Stimulated activated naive B cell treated with anti-CD40 and anti-IgM and Interleukin-4, amounts not matched to agents 10 μg/mL and 1 μg/mL and 100 μg/mL, for 72 hours (primary cell): ENCODE results near the gene SSNA1.

Source experiments
- ATAC-seq, 2 donors: fragments of 150-1000 bp; cut with Tn5 transposase; replicated peaks; 2 replicates each; pipeline ENCODE4 v1.10.0; 2021; ENCODE audit warnings: moderate library complexity in 1 of 2
- DNase-seq: peaks from one replicate; pipeline ENCODE4 v3.0.0; 2021
- H3K27ac Mint-ChIP-seq: one replicate; pipeline ENCODE4 v1.8.0; 2022; ENCODE audit warnings: mild to moderate bottlenecking, mixed read lengths
- H3K27me3 Mint-ChIP-seq, 2 donors: one replicate each; pipeline ENCODE4 v1.8.0; 2022; ENCODE audit warnings: mixed read lengths in 2 of 2
- H3K36me3 Mint-ChIP-seq, 2 donors: one replicate each; pipeline ENCODE4 v1.8.0; 2022; ENCODE audit warnings: mixed read lengths in 2 of 2, mild to moderate bottlenecking in 1 of 2
- H3K4me1 Mint-ChIP-seq, 2 donors: one replicate each; pipeline ENCODE4 v1.8.0; 2022; ENCODE audit warnings: mixed read lengths in 2 of 2, mild to moderate bottlenecking in 1 of 2
- H3K4me3 Mint-ChIP-seq, 2 donors: one replicate each; pipeline ENCODE4 v1.8.0; 2022; ENCODE audit warnings: mild to moderate bottlenecking in 2 of 2, mixed read lengths in 2 of 2, moderate library complexity in 1 of 2
- H3K9me3 Mint-ChIP-seq, 2 donors: one replicate each; pipeline ENCODE4 v1.8.0; 2022; ENCODE audit warnings: mixed read lengths in 2 of 2, mild to moderate bottlenecking in 1 of 2

SSNA1 gene

DNA sequence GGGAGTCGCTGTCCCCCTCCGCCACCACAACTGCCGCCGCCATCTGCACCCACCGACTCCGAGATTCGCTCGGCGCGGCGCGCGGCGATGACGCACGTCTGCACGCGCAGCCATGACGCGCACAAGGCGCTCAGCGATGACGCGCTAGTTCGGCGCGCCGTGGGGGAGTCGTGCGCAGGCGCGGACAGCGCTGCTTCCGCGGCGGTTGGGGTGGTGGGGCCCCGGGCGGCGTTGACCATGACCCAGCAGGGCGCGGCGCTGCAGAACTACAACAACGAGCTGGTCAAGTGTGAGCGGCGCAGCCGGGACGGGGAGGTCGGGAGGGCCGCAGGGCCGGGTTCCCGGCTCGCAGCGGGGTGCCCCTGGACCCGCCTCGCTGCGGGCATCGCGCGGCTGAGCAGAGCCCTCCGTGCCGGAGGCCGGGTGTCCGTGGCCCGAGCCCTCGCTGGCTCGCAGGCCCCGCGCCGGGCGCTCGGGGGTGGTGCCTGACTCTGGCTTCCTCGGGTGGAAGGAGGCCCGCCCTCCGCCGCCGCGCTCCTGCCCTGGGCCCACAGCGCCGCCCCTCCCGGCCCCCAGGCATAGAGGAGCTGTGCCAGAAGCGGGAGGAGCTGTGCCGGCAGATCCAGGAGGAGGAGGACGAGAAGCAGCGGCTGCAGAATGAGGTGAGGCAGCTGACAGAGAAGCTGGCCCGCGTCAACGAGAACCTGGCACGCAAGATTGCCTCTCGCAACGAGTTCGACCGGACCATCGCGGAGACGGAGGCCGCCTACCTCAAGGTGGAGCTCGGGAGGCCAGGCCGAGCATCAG, at the start of gene SSNA1, which contains the start of gene ANAPC2:
TSS of gene SSNA1 (plus strand) at position 187 of the 807 bp plus-strand sequence. CDS start at position 238, 51 bp downstream.
TSS of gene ANAPC2 (minus strand) at position 71 of the 807 bp plus-strand sequence. CDS start at position 43, 28 bp downstream.
- Mint-ChIP-seq H3K27ac (peak within 1 kb of the TSS; percentile 98), H3K4me3 (peak within 1 kb of the TSS; percentile 98), H3K36me3 (peaks cover 15 to 41% of the 10 kb centered on the region in 2 donors), H3K4me1 (peaks cover 36 to 69% of the 10 kb centered on the region in 2 donors), H3K27me3 (no peaks in the 10 kb centered on the region), H3K9me3 (no peaks in the 10 kb centered on the region)
- ATAC-seq, result peak; percentile 86 to 87
- DNase-seq, result peak; percentile 92

DNA sequence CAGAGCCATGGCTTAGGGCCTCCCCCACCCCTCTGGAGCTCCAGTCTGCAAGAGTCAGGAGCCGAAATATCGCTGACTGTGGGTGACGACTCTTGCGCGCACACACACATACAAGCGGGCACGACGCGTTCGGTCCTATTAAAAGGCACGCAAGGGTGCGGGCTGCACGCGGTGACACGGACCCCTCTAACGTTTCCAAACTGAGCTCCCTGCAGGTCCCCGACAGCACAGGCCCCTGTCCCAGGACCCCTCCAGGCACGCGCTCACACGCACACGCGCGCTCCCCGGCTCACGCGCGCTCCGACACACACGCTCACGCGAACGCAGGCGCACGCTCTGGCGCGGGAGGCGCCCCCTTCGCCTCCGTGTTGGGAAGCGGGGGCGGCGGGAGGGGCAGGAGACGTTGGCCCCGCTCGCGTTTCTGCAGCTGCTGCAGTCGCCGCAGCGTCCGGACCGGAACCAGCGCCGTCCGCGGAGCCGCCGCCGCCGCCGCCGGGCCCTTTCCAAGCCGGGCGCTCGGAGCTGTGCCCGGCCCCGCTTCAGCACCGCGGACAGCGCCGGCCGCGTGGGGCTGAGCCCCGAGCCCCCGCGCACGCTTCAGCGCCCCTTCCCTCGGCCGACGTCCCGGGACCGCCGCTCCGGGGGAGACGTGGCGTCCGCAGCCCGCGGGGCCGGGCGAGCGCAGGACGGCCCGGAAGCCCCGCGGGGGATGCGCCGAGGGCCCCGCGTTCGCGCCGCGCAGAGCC, 49.6 kb upstream of the SSNA1 start, which contains the start of gene GRIN1:
TSS of gene GRIN1 (plus strand) at position 433 of the 746 bp plus-strand sequence. CDS start 333 bp downstream, outside the sequence.
- ATAC-seq (peak in 1 of 2 donors; percentile 41), DNase-seq (no peak)
- Mint-ChIP-seq H3K4me1 (peaks cover 11 to 12% of the 10 kb centered on the region in 2 donors), H3K27ac (peak within 1 kb of the TSS; percentile 78), H3K27me3 (peaks cover 73 to 75% of the 10 kb centered on the region in 2 donors), H3K9me3 (no peaks in the 10 kb centered on the region), H3K4me3 (peak within 1 kb of the TSS in 1 of 2 donors; percentile 26), H3K36me3 (no peaks in the 10 kb centered on the region)

DNA sequence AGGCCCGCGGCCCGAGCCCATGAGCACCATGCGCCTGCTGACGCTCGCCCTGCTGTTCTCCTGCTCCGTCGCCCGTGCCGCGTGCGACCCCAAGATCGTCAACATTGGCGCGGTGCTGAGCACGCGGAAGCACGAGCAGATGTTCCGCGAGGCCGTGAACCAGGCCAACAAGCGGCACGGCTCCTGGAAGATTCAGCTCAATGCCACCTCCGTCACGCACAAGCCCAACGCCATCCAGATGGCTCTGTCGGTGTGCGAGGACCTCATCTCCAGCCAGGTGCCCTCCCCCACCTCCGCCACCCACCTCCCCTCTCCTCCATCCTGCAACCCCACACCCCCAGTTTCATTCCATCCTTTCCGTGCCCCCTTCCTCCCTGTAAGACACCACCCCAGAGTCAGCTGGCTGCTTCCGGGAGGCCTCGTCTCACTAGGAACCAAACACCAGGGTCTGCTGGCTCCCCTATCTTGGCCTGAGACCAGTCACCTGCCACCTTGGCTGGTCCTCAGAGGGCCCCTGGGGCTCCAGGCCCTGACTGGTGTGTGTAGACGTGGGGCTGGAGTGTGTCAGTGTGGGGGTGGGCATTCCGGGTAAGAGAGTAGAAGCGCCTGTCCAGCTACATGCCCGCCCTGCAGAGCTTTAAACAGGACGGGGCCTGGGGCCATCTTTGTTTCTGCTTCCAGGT, 48.9 kb upstream of the SSNA1 start:
- Mint-ChIP-seq H3K9me3 (no peaks in the 10 kb centered on the region), H3K27me3 (peaks cover 80 to 83% of the 10 kb centered on the region in 2 donors), H3K27ac (peak overlapping the region; percentile 70), H3K36me3 (no peaks in the 10 kb centered on the region), H3K4me3 (peak overlapping the region in 1 of 2 donors; percentile 26), H3K4me1 (peaks cover 12 to 13% of the 10 kb centered on the region in 2 donors)
- DNase-seq (no peak), ATAC-seq (no peak)

GRCh38 chr9:137140151-137141012, 48.1 kb upstream of the SSNA1 start:
- H3K36me3 Mint-ChIP-seq, result no peaks in the 10 kb centered on the region
- H3K9me3 Mint-ChIP-seq, result no peaks in the 10 kb centered on the region
- H3K4me3 Mint-ChIP-seq, result no peak overlapping the region
- no peak for ATAC-seq
- H3K27ac Mint-ChIP-seq, result no peak overlapping the region
- peaks cover 12 to 13% of the 10 kb centered on the region in 2 donors for H3K4me1 Mint-ChIP-seq
- no peak for DNase-seq
- H3K27me3 Mint-ChIP-seq, result peaks cover 77 to 84% of the 10 kb centered on the region in 2 donors

DNA sequence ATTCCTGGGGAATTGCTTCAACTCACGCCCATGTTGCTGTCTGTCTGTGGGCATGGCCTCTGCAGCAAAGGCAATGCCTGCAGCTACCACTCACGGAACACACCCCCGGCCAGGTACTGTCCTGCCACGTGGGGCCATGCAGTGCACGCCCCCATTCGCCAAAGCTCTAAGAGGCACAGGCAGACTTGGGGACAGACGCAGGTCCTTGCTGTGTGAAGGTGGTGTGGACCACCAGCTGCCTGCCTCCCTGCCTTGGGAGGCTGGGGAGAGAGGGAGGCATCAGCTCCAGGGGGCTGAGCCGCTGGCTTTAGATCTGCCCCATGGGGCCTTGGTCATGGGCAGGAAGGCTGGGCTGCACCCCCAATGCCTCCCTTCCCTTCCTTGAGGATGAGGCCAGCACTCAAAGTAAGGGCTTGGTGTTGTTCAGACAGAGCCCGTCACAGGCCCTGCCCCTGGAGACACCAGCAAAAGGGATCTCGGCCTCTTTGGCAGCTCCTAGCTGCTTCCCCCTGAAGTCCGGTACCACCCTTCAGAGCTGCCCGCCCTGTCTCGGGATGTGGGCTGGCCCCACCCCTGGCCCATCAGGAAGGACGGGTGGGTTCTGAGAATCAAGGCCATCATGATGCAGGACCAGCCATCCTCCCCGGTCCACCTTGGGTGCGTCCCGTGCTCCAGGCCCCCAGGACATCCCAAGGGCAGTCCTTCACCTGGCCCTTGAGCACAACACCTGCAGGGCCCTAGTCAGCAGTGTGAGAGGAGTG, 47.2 kb upstream of the SSNA1 start:
- no peak for DNase-seq
- Mint-ChIP-seq H3K27me3 (peaks cover 72 to 82% of the 10 kb centered on the region in 2 donors), H3K27ac (no peak overlapping the region), H3K36me3 (no peaks in the 10 kb centered on the region), H3K4me3 (no peak overlapping the region), H3K9me3 (no peaks in the 10 kb centered on the region), H3K4me1 (peaks cover 12 to 13% of the 10 kb centered on the region in 2 donors)
- ATAC-seq, result no peak

GRCh38 chr9:137141976-137142936, 46.2 kb upstream of the SSNA1 start:
- no peak for ATAC-seq
- Mint-ChIP-seq H3K36me3 (no peaks in the 10 kb centered on the region), H3K27ac (no peak overlapping the region), H3K4me3 (no peak overlapping the region), H3K27me3 (peaks cover 74 to 84% of the 10 kb centered on the region in 2 donors), H3K4me1 (peaks cover 12 to 13% of the 10 kb centered on the region in 2 donors), H3K9me3 (no peaks in the 10 kb centered on the region)
- DNase-seq, result no peak

GRCh38 chr9:137143459-137143858, 45.0 kb upstream of the SSNA1 start:
- ATAC-seq (no peak), DNase-seq (no peak)
- Mint-ChIP-seq H3K27me3 (peaks cover 66 to 75% of the 10 kb centered on the region in 2 donors), H3K27ac (no peak overlapping the region), H3K9me3 (no peaks in the 10 kb centered on the region), H3K36me3 (no peaks in the 10 kb centered on the region), H3K4me1 (peaks cover 3 to 10% of the 10 kb centered on the region in 2 donors), H3K4me3 (no peak overlapping the region)

DNA sequence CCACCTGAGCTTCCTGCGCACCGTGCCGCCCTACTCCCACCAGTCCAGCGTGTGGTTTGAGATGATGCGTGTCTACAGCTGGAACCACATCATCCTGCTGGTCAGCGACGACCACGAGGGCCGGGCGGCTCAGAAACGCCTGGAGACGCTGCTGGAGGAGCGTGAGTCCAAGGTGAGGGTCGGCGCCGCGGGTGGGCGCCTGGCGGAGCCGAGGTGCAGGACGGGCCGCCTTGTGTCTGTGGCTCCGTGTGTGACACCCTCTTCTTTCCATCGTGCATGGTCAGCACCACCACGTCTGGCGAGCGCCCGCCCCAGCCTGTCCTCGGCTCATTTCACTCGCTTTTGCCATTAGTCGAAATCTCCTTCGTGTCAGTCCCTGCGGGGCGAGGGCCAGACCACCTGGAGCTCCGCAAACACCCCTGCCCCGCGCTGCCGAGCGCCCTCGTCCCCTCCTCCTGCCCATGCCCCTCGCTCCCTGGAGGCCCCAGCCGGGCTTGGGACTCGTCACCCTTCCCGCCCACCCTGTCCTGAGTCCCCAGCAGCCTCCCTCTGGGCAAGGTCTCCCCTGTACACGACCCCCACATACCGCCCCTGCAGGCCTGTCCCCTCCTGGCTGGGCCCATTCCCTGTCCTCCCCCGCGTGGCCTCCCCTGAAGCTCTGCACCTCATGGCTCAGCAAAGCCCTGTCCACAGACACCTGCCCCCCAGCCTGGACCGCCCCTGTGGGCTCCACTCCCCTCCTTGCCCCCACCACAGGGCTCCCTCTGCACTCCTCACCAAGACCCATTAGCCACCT, 42.5 kb upstream of the SSNA1 start:
- Mint-ChIP-seq H3K4me1 (peaks cover 4 to 13% of the 10 kb centered on the region in 2 donors), H3K4me3 (no peak overlapping the region), H3K9me3 (no peaks in the 10 kb centered on the region), H3K27ac (no peak overlapping the region), H3K27me3 (peaks cover 48 to 53% of the 10 kb centered on the region in 2 donors), H3K36me3 (no peaks in the 10 kb centered on the region)
- DNase-seq (no peak), ATAC-seq (no peak)

DNA sequence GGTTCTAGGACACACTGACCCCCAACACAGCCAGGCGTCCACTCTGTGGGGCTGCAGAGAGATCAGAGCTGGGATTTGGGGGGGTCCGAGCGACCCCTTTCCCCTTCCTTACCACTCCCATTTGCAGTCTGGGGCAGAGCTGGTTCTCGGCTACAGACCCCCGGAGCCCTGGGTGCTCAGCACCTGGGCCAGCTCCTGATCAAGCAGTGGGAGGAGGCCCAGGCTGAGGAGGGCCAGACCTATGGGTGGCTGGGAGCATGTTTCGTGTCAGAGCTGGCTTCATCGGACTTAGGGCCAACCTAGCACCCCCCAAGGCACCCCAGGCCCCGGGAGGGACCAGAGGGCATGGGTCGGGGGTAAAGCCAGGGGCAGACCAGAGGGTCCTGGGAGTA, 42.0 kb upstream of the SSNA1 start:
- no peaks in the 10 kb centered on the region for H3K9me3 Mint-ChIP-seq
- no peak overlapping the region for H3K27ac Mint-ChIP-seq
- DNase-seq (no peak), ATAC-seq (no peak)
- H3K27me3 Mint-ChIP-seq, result peaks cover 42 to 48% of the 10 kb centered on the region in 2 donors
- H3K36me3 Mint-ChIP-seq, result no peaks in the 10 kb centered on the region
- no peak overlapping the region for H3K4me3 Mint-ChIP-seq
- H3K4me1 Mint-ChIP-seq, result peaks cover 6 to 19% of the 10 kb centered on the region in 2 donors

GRCh38 chr9:137147091-137147792, 41.2 kb upstream of the SSNA1 start:
- Mint-ChIP-seq H3K4me1 (peaks cover 6 to 25% of the 10 kb centered on the region in 2 donors), H3K4me3 (no peak overlapping the region), H3K27me3 (peaks cover 35 to 40% of the 10 kb centered on the region in 2 donors), H3K36me3 (no peaks in the 10 kb centered on the region), H3K27ac (no peak overlapping the region), H3K9me3 (no peaks in the 10 kb centered on the region)
- no peak for DNase-seq
- no peak for ATAC-seq

GRCh38 chr9:137147793-137148160, 40.7 kb upstream of the SSNA1 start:
- ATAC-seq, result no peak
- H3K36me3 Mint-ChIP-seq, result no peaks in the 10 kb centered on the region
- no peak overlapping the region for H3K4me3 Mint-ChIP-seq
- peaks cover 32 to 36% of the 10 kb centered on the region in 2 donors for H3K27me3 Mint-ChIP-seq
- no peaks in the 10 kb centered on the region for H3K9me3 Mint-ChIP-seq
- peaks cover 6 to 25% of the 10 kb centered on the region in 2 donors for H3K4me1 Mint-ChIP-seq
- no peak overlapping the region for H3K27ac Mint-ChIP-seq
- no peak for DNase-seq
